Measurements from ENCODE around the gene RTL10. TPM values are rescaled to one million over a fixed set of nuclear protein-coding genes. Genes with fewer than 3 reads are reported as not detected.

The RTL10 gene
- total RNA-seq, 1 experiment from 2014 or later = 26.7 TPM

DNA sequence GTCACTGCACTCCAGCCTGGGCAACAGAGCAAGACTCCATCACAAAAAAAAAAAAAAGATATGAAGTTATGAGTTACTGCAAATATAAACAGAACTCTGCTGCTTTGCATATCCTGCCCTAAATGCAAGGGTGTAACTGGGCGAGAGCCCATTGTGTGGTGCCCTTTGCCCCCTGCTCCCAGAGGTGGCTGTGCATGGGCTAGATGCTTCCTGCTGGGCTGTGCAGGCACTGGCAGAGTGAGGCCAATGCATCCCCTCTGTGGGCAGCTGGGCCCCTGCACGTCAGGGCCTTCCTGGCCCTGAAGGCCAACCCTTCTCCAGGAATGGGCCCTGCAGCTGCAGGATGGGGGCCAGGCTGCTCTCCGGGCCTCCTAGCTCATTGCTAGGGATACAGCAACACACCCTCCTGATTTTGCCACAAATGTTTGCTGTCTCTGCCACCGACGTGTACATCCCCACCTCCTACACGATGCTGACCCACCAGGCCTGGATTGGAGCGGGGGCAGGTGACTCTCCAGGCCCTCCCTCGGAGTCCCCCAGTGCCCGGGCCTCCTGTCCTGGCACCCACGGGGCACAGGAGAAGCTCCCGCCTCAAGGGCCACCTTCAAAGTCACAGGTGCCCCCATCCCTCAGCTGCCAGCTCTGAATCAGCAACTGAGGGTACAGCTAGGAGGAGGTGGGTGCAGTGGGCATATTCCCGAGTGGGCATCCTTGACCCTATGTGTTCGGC, 46.2 kb upstream of the RTL10 start:
- H3K4me1 ChIP-seq (ENCODE audit: control insufficient read depth, insufficient read depth, low read length) = peaks cover 18% of the 10 kb centered on the region

More for the DNA sequence above, 46.2 kb upstream of the RTL10 start:
- Histone ChIP-seq H3K9me3 (ENCODE audit: control insufficient read depth, insufficient read depth, low read depth, low read length) (no peaks in the 10 kb centered on the region), H3K4me3 (ENCODE audit: low read depth in 2 of 2, low read length in 2 of 2) (no peak overlapping the region), H3K27me3 (ENCODE audit: control insufficient read depth, insufficient read depth, low read length) (no peaks in the 10 kb centered on the region), H3K36me3 (ENCODE audit: control insufficient read depth, insufficient read depth, low read length) (no peaks in the 10 kb centered on the region), H3K27ac (ENCODE audit: low read length) (no peak overlapping the region)
- no peak for TF ChIP-seq CTCF (IDR thresholded peaks at IDR 0.05)
- no peak for TF ChIP-seq SIN3A (IDR thresholded peaks at IDR 0.05; ENCODE audit: borderline replicate concordance, insufficient read depth, low read depth, low read length)
- no peak for TF ChIP-seq POLR2AphosphoS5 (IDR thresholded peaks at IDR 0.05; ENCODE audit: low read depth, low read length)
- no peak for TF ChIP-seq REST (IDR thresholded peaks at IDR 0.05; ENCODE audit: insufficient read depth in 1 of 2, low read depth in 2 of 2, low read length in 1 of 2)
- no peak for TF ChIP-seq TCF7L2 (IDR thresholded peaks at IDR 0.05; ENCODE audit: low read depth, low read length)
- no peak for ATAC-seq
- ChIA-PET CTCF (interaction anchor here (1.1 kb wide), 1 partner anchor 9 kb away, joined by 7 read pairs; no protein-coding TSS in a partner anchor), POLR2A (no interaction called here)
- in situ Hi-C loops (cut with HindIII; ENCODE audit: low pct_unique_long_range_greater_than_20kb, low sequenced_read_pairs) = no loop called here
- no TSS peak for BruUV-seq (replicated peaks)
- DNase-seq (ENCODE audit: low read depth, low spot score) = no peak
- intact Hi-C loops (cut with micrococcal nuclease; ENCODE audit: unreplicated experiment) = no loop called here
